HCT116 (cell line): Measurements from ENCODE around the gene ROBO1.

ENCODE experiments used
- CTCF ChIP-seq, 3 experiments: fragments of 200-600 bp in 1 of 3; sonication (generic) in 1 of 3; IDR thresholded peaks in 2 of 3; conservative IDR thresholded peaks in 1 of 3; 2 replicates each; pipeline ENCODE4 v1.5.1; 2012 to 2017; ENCODE audit warnings: low read depth in 2 of 3, low read length in 2 of 3, antibody characterized with exemption in 1 of 3, borderline replicate concordance in 1 of 3, control low read depth in 1 of 3, mild to moderate bottlenecking in 1 of 3, mixed read lengths in 1 of 3, mixed run types in 1 of 3, moderate library complexity in 1 of 3; ENCODE audit not compliant: insufficient read depth in 1 of 3
- EZH2phosphoT487 ChIP-seq: fragments of 200-600 bp; IDR thresholded peaks from 2 replicates; pipeline ENCODE4 v1.6.1; 2018; ENCODE audit warnings: antibody characterized with exemption, borderline replicate concordance

GRCh38 chr3:79217096-79217495 lies 550.7 kb downstream of the ROBO1 start:
- TF ChIP-seq CTCF (IDR thresholded peaks at IDR 0.05 in 2 of 3, conservative IDR thresholded peaks at IDR 0.05 in 1 of 3; ENCODE audit: borderline replicate concordance in 1 of 3, insufficient read depth in 1 of 3, low read depth in 2 of 3, low read length in 2 of 3) (no peak), EZH2phosphoT487 (no peak)
